GM18861 (cell line): ENCODE results near the gene ACRBP.

ENCODE experiments used
- ATAC-seq: cut with Tn5 transposase; IDR thresholded peaks from one replicate; pipeline ENCODE4 v1.9.1; 2021; ENCODE audit not compliant: unreplicated experiment

ACRBP gene

GRCh38 chr12:6650832-6651231, 3.6 kb upstream of the ACRBP start:
- no peak for ATAC-seq

GRCh38 chr12:6646276-6647082, 753 bp downstream of the ACRBP start:
- no peak for ATAC-seq

- no peak for ATAC-seq
These were observed 2.3 kb downstream of the ACRBP start for GRCh38 chr12:6644903-6645302.

GRCh38 chr12:6644257-6644596, 3.0 kb downstream of the ACRBP start:
- no peak for ATAC-seq

- no peak for ATAC-seq
These were observed 3.5 kb downstream of the ACRBP start for GRCh38 chr12:6643569-6644256.

GRCh38 chr12:6641131-6641530, 6.1 kb downstream of the ACRBP start:
- ATAC-seq, result no peak

- no peak for ATAC-seq
These were observed 6.7 kb downstream of the ACRBP start for GRCh38 chr12:6640497-6640896.

- ATAC-seq, result no peak
These were observed 8.0 kb downstream of the ACRBP start for GRCh38 chr12:6639151-6639801.

- ATAC-seq, result no peak
These were observed 8.9 kb downstream of the ACRBP start for GRCh38 chr12:6638305-6638704.

- no peak for ATAC-seq
These were observed 11.2 kb downstream of the ACRBP start, which contains the start of gene LPAR5 for GRCh38 chr12:6635856-6636531. TSS of gene LPAR5 (minus strand) at chr12:6635959. CDS start at chr12:6621248, 14,711 bp downstream.

GRCh38 chr12:6635375-6635855, 11.8 kb downstream of the ACRBP start:
- peak; percentile 43 for ATAC-seq

- peak; percentile 54 for ATAC-seq
These were observed 14.9 kb downstream of the ACRBP start for GRCh38 chr12:6632026-6632983.

- no peak for ATAC-seq
These were observed 15.7 kb downstream of the ACRBP start for GRCh38 chr12:6631549-6631961.

- ATAC-seq, result no peak
These were observed 16.5 kb downstream of the ACRBP start for GRCh38 chr12:6630736-6631135.

- no peak for ATAC-seq
These were observed 19.6 kb downstream of the ACRBP start for GRCh38 chr12:6627616-6628015.

GRCh38 chr12:6626654-6627283, 20.5 kb downstream of the ACRBP start:
- ATAC-seq, result no peak

- no peak for ATAC-seq
These were observed 26.4 kb downstream of the ACRBP start for GRCh38 chr12:6620885-6621274.

GRCh38 chr12:6620137-6620884, 26.9 kb downstream of the ACRBP start:
- no peak for ATAC-seq
